GM19467 (cell line): ENCODE data around the gene UNC79.

ENCODE experiments used
- ATAC-seq: cut with Tn5 transposase; IDR thresholded peaks from one replicate; pipeline ENCODE4 v1.9.1; 2021; ENCODE audit warnings: mild to moderate bottlenecking, moderate library complexity; ENCODE audit not compliant: unreplicated experiment

Gene UNC79

GRCh38 chr14:93723001-93723400, 292.3 kb downstream of the UNC79 start:
- no peak for ATAC-seq

DNA sequence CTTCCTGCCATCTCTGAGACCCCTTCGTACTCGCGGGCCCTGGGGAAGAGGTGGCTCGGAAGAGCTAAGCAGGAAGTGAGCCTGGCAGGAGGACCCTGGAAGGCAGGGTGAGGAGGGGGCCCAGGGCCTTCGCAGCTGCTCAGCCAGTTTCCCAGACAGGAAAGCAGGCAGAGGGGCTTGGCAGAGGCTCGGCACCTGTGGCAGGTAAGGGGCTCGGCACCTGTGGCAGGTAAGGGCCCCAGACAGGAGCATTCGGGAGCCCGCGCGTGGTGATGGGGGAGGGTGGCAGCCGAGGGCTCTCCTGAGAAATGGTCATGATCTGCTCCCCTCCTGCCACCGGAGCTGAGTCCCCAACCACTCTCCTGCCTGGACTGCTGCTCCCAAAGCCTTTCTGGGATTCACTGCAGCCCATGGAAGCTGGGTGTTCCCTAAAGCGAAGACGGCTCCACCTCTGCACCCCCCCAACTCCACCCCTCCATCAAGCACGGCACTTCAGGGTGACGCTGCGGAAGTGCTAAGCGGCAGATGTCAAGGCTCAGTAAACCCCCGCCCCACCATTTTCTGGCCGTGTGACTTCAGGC, 294.4 kb downstream of the UNC79 start:
- ATAC-seq, result no peak

DNA sequence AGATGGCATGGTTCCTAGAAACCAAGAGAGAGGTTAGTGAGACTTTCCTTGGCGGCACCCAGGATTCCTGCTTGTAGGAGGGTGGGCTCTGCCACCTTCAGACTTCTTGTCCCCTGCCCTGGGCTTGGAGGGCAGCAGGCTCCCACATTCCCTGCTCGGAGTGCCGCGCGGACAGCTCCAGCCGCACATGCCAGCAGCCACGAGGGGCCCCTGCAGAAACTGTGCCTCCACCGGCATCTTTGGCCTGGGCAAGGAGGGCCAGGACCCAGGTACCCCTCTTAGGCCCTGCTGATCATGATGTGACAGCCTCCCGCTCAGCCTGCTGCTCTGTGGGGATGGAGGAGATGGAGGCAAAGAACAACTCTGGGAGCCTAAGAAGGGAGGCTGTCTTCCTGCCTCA, 295.3 kb downstream of the UNC79 start:
- no peak for ATAC-seq

- no peak for ATAC-seq
Observed at GRCh38 chr14:93727039-93727740, 296.5 kb downstream of the UNC79 start.

DNA sequence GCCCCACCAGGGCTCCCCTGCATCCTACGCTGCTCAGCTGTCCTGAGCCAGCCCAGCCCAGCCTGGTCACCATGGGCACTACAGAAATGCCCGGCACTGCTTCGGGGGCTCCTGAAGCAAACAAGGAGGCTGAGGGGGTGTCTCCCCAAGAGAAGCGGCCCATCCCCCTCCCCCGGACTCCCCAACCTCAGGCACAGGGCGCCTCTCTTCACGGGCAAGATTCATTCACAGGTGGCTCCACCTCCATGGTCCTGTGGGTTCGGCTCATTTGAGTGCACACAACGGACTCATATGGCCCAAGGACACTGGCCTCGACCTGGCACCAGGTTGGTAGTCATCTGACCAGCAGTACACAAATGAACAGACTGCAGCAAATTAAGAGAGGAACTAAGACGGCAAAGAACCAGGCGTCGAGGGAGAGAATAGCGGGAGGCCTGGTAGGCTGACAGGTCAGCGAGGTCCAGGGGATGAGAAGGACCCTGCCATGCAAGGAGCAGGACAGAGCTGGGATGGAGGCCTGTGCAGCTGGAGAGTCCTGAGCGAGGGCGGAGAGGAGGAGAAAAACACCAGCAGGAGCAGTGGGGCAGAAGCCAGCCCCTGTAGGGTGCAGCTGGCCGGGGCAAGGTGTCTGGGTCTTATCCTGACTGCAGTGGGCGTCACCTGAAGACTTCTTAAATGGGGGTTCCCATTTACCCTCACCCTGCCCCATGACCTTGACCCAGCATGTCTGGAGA, 297.3 kb downstream of the UNC79 start:
- ATAC-seq, result no peak

DNA sequence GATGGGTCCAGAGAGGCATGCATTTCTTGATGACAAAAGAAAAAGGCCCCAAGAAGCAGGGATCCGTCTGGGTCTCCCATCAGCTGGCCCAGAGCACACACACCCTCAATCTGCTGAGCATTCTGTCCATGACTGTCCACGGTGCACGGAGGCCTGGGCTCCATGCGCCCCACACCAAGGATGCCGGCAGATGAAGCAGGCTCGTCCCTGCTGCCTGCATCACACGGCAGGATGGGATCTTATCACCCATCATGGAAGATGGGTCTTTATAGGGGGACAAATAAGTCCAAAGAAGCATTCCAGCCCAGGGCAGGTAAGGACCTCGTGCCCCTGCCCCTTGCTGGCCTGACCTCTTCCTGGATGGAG, 297.9 kb downstream of the UNC79 start:
- no peak for ATAC-seq

- no peak for ATAC-seq
Observed at GRCh38 chr14:93729993-93730392, 299.3 kb downstream of the UNC79 start.

DNA sequence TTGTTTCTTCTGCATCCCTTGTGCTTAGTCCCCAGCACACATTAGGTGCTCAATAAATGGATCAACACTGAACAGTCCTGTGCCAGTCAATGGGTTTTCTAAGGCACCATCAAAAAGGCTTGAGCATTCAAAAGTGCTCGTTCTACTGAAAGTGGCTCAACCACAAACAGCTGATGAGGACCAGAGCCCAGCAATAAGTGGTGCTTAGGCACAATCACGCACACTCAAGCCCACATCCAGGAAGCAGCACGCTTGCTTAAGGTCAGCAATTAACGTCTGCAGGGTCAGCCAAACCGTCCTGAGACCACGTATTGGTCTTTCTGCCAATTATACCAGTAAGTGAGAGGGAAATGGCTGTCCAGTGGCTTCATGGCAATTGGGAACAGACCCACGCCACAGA, 301.0 kb downstream of the UNC79 start:
- ATAC-seq, result no peak

- no peak for ATAC-seq
Observed at GRCh38 chr14:93732524-93732923, 301.8 kb downstream of the UNC79 start.

GRCh38 chr14:93733231-93733630, 302.5 kb downstream of the UNC79 start:
- no peak for ATAC-seq

GRCh38 chr14:93733631-93734030, 302.9 kb downstream of the UNC79 start:
- ATAC-seq, result no peak

- no peak for ATAC-seq
Observed at GRCh38 chr14:93734086-93734822, 303.5 kb downstream of the UNC79 start.

- ATAC-seq, result no peak
Observed at GRCh38 chr14:93735206-93735605, 304.5 kb downstream of the UNC79 start.

DNA sequence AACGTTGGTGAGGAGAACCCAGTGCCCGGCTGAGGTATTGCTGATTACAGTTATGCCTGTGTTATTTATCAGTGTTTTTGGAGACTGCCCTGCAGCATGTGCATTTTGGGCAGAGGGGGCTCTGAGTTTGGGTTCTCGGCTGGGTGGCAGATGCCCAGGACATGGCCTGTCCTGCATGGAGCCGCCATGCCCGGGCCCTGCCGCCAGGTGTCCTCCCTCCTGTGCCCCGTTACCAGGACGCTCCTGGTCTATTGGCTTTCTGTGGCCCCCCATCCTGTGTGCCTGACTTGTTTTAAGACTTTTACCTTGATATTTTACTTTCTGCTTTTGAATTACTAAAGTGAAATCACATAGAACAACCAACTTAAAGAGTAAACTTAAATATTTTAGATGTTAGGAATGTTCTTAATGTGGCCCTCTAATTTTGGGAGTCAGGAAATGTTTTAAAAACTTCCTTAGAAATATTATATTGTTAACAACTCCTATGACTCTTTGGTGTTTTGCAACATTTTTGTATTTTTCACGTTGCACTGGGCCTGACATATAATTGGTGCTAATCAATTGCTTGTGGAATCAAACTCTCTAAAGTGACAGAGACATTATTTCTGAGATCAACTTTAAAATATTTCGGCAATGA, 305.8 kb downstream of the UNC79 start:
- no peak for ATAC-seq

- no peak for ATAC-seq
Observed at GRCh38 chr14:93737634-93738033, 306.9 kb downstream of the UNC79 start.

DNA sequence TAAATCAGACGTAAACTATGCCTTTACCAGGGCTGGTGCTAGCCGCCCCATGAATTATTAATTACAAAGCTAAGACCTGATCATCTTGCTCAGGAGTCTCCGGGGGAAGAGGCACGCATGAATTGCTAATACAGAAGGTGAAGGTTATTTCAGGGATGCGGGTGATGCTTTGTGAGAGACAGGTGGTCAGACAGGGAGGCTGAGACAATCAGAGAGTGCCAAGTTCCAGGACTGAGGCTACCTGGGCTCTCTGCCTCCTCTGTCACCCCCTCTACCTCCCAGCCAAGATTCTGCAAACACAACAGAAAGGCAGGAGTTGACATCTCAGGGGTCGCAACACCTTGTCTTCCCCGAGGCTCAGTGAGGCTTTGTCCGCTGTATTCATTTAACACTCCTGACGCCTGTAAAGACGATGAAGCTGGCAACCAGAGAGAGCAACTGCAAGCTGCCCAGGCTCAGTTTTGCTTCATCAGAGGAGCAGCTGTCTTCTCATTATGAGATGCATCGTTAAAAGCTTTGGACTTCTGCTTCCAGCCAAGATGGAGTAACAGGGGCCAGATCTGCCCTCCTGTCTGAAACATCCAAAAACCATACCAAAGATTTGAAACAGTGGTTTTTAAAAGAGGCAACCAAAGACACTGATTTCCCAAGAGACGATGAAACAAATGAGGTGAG, 311.0 kb downstream of the UNC79 start:
- no peak for ATAC-seq

DNA sequence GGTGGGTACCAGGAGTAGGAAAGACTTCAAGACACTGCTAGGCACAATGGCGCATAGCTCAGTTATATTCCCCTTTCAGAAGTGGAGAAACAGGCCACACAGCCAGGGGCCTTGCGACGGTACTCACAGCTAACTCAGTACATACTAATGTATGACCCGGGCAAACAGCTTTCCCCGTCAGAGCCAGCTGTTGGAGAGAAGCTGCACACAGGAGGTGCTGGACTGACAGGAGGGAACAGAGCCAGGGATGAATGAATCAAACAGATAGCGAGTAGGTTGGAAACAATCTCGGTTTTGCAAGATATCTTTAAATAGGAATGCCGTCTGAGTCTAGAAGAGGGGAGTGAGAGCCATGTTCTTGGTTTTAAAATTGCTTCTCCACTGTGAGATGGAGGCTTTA, 312.0 kb downstream of the UNC79 start:
- ATAC-seq, result no peak

DNA sequence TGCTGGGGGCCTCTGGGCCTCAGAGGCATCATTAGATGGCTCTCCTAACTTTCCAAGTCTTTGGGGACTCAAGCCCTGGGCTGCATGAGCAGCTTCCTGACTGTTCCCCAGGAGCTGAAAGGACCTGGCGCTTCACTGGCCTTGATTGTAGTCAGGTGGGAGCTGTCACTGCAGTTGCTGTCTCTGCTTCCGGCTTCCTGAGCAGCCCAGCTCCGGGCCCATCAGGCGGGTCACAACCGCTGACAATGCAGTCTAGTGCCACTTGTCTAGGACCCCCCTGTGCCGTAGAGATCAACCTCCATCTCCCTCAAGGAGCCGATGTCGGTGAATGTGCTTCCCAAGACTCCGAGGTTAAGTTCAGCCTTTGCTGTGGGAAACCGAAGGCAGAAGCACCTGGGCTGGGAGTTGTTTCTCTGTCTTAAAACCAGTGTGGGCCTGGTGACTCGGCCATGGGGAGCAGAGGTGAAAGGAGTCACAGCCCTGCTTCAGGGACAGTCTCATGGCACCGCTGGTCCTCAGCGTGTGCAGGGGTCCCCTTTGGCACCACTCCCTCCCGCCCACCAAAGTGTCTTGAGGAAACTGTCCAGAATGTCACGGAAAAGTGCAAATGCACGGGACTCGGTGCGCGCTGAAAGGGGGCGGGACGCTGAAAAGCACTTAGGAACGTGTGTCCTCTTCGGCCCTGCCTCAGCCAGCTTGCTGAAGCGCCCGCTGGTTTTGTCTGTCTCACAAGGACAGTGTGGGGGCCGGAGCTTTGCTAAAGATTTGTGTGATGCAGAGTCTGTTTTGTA, 312.7 kb downstream of the UNC79 start:
- no peak for ATAC-seq

DNA sequence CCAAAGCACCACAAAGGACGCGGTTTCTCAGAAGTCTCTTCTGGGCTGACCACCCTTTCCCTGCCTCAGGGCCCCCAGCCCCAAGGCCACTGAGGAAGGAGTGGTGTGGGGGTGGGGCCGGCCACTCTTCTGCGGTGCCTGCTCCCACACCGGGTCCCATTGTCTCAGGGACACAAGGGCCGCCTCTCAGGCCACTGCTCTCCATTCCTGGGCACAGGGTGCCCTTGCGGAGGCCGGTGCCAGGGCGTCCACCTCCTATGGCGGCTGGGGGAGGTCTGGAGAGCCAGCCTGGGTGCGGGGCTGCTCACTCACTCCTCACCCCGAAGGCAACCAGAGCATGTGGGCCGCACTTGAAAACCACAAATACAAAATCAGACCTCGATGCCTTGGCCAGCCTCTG, 313.4 kb downstream of the UNC79 start:
- ATAC-seq, result no peak

- ATAC-seq, result no peak
Observed at GRCh38 chr14:93744876-93745275, 314.1 kb downstream of the UNC79 start.
